H9 (cell line): Measurements from ENCODE around the gene GLRA2. TPM values are rescaled to one million over a fixed set of nuclear protein-coding genes. Genes with fewer than 3 reads are reported as not detected.

Experiments
- DNase-seq: peaks from one replicate; pipeline ENCODE4 v3.0.0-alpha.2; 2017
- H2AFZ ChIP-seq: one replicate; pipeline ENCODE4 v1.6.1; 2013; ENCODE audit warnings: mild to moderate bottlenecking, low read length, control low read depth, moderate library complexity
- H2AK5ac ChIP-seq: 2 replicates; pipeline ENCODE4 v1.6.1; 2013; ENCODE audit warnings: low read length, control low read depth, mixed read lengths; ENCODE audit not compliant: insufficient read length
- H2BK120ac ChIP-seq: one replicate; pipeline ENCODE4 v1.6.1; 2013; ENCODE audit warnings: low read depth, mild to moderate bottlenecking, low read length, control low read depth, inconsistent platforms; ENCODE audit not compliant: poor library complexity, severe bottlenecking
- H2BK12ac ChIP-seq: 2 replicates; pipeline ENCODE4 v1.6.1; 2013; ENCODE audit warnings: low read length, control low read depth, mixed read lengths, low read depth; ENCODE audit not compliant: insufficient read length
- H2BK15ac ChIP-seq: 2 replicates; pipeline ENCODE4 v1.6.1; 2013; ENCODE audit warnings: low read depth, low read length, control low read depth
- H2BK20ac ChIP-seq: one replicate; pipeline ENCODE4 v1.6.1; 2013; ENCODE audit warnings: low read depth, mild to moderate bottlenecking, low read length, control low read depth, inconsistent platforms; ENCODE audit not compliant: poor library complexity, severe bottlenecking
- H2BK5ac ChIP-seq: 2 replicates; pipeline ENCODE4 v1.6.1; 2013; ENCODE audit warnings: low read length, control low read depth, mixed read lengths; ENCODE audit not compliant: insufficient read length
- H3K14ac ChIP-seq: 2 replicates; pipeline ENCODE4 v1.6.1; 2013; ENCODE audit warnings: low read length, control low read depth; ENCODE audit not compliant: insufficient read depth
- H3K18ac ChIP-seq: 2 replicates; pipeline ENCODE4 v1.6.1; 2013; ENCODE audit warnings: low read depth, mild to moderate bottlenecking, mixed read lengths, low read length, control low read depth; ENCODE audit not compliant: insufficient read length
- H3K23ac ChIP-seq: 2 replicates; pipeline ENCODE4 v1.6.1; 2013; ENCODE audit warnings: low read length, control low read depth, mixed read lengths, low read depth; ENCODE audit not compliant: insufficient read length
- H3K23me2 ChIP-seq: 2 replicates; pipeline ENCODE4 v1.6.1; 2013; ENCODE audit warnings: low read depth, mild to moderate bottlenecking, mixed read lengths, low read length, control low read depth; ENCODE audit not compliant: insufficient read length, poor library complexity, severe bottlenecking
- H3K27ac ChIP-seq: 2 replicates; pipeline ENCODE4 v1.5.1; 2013; ENCODE audit warnings: low read length, control low read depth, mixed read lengths, low read depth; ENCODE audit not compliant: insufficient read length
- H3K27me3 ChIP-seq: 2 replicates; pipeline ENCODE4 v1.6.1; 2013; ENCODE audit warnings: low read length, control low read depth, inconsistent platforms; ENCODE audit not compliant: insufficient read depth
- H3K4ac ChIP-seq: 2 replicates; pipeline ENCODE4 v1.6.1; 2013; ENCODE audit warnings: low read depth, mild to moderate bottlenecking, control low read depth, inconsistent platforms, low read length, moderate library complexity
- H3K4me1 ChIP-seq: 2 replicates; pipeline ENCODE4 v1.6.1; 2013; ENCODE audit warnings: low read length, control low read depth, inconsistent platforms; ENCODE audit not compliant: insufficient read depth
- H3K4me2 ChIP-seq: 2 replicates; pipeline ENCODE4 v1.6.1; 2013; ENCODE audit warnings: low read length, control low read depth, mixed read lengths; ENCODE audit not compliant: insufficient read length, insufficient read depth
- H3K56ac ChIP-seq: 2 replicates; pipeline ENCODE4 v1.6.1; 2013; ENCODE audit warnings: low read depth, mild to moderate bottlenecking, mixed read lengths, low read length, control low read depth; ENCODE audit not compliant: insufficient read length
- H3K79me1 ChIP-seq: 2 replicates; pipeline ENCODE4 v1.6.1; 2013; ENCODE audit warnings: low read depth, mild to moderate bottlenecking, moderate library complexity, low read length, control low read depth, inconsistent platforms; ENCODE audit not compliant: insufficient read depth, poor library complexity, severe bottlenecking
- H3K79me2 ChIP-seq: 2 replicates; pipeline ENCODE4 v1.6.1; 2013; ENCODE audit warnings: low read length, control low read depth, inconsistent platforms; ENCODE audit not compliant: insufficient read depth
- H3K9ac ChIP-seq: 2 replicates; pipeline ENCODE4 v1.6.1; 2013; ENCODE audit warnings: low read length, control low read depth, mixed read lengths; ENCODE audit not compliant: insufficient read length; ENCODE audit errors: extremely low read depth
- H3K9me3 ChIP-seq: one replicate; pipeline ENCODE4 v1.6.1; 2013; ENCODE audit warnings: low read depth, low read length, inconsistent platforms; ENCODE audit not compliant: control insufficient read depth
- H3T11ph ChIP-seq: one replicate; pipeline ENCODE4 v1.6.1; 2013; ENCODE audit warnings: mild to moderate bottlenecking, low read length, control low read depth, inconsistent platforms
- H4K20me1 ChIP-seq: one replicate; pipeline ENCODE4 v1.6.1; 2013; ENCODE audit not compliant: control insufficient read depth, insufficient read length, insufficient read depth
- H4K5ac ChIP-seq: 2 replicates; pipeline ENCODE4 v1.6.1; 2013; ENCODE audit warnings: low read depth, mild to moderate bottlenecking, mixed read lengths, low read length, control low read depth; ENCODE audit not compliant: insufficient read length
- H4K8ac ChIP-seq: replicated peaks from 2 replicates; pipeline ENCODE4 v1.6.1; 2013; ENCODE audit warnings: low read length, control low read depth, mixed read lengths, low read depth; ENCODE audit not compliant: insufficient read length
- H4K91ac ChIP-seq: 2 replicates; pipeline ENCODE4 v1.6.1; 2013; ENCODE audit warnings: low read depth, mild to moderate bottlenecking, moderate library complexity, mixed read lengths, low read length, control low read depth; ENCODE audit not compliant: insufficient read length
- H3K27ac Mint-ChIP-seq, 3 experiments: 2 replicates in 2 of 3; 3 replicates in 1 of 3; pipeline ENCODE4 v1.8.0; 2020 to 2021; ENCODE audit warnings: mixed read lengths in 3 of 3, mild to moderate bottlenecking in 1 of 3, moderate library complexity in 1 of 3
- H3K27me3 Mint-ChIP-seq: 2 replicates; pipeline ENCODE4 v1.8.0; 2021; ENCODE audit warnings: low read depth, mild to moderate bottlenecking, moderate library complexity, mixed read lengths
- H3K36me3 Mint-ChIP-seq, 3 experiments: 2 replicates in 2 of 3; 3 replicates in 1 of 3; pipeline ENCODE4 v1.8.0; 2020 to 2021; ENCODE audit warnings: low read depth in 3 of 3, mixed read lengths in 3 of 3; ENCODE audit not compliant: insufficient read depth in 1 of 3
- H3K4me1 Mint-ChIP-seq, 2 experiments: 2 replicates each; pipeline ENCODE4 v1.8.0; 2020; ENCODE audit warnings: mixed read lengths in 2 of 2
- H3K4me3 Mint-ChIP-seq, 2 experiments: 2 replicates in 1 of 2; 3 replicates in 1 of 2; pipeline ENCODE4 v1.8.0; 2020 to 2021; ENCODE audit warnings: mild to moderate bottlenecking in 2 of 2, mixed read lengths in 2 of 2, moderate library complexity in 1 of 2
- H3K9me3 Mint-ChIP-seq, 2 experiments: 2 replicates in 1 of 2; 3 replicates in 1 of 2; pipeline ENCODE4 v1.8.0; 2020; ENCODE audit warnings: mild to moderate bottlenecking in 2 of 2, mixed read lengths in 2 of 2, moderate library complexity in 1 of 2
- WGBS: extraction: QIAGEN DNeasy Blood & Tissue Kit; methylation state at CpG from one replicate; pipeline ENCODE4 v1.1.7; 2013; ENCODE audit warnings: missing lambda C conversion rate, low lambda C conversion rate, mixed read lengths; ENCODE audit not compliant: insufficient read length; ENCODE audit errors: extremely low coverage; 5-methylcytosine and 5-hydroxymethylcytosine counted together
- total RNA-seq: library from RNA; stranded (reverse); gene quantifications from 2 replicates; pipeline ENCODE4 v1.2.1, GENCODE V29; 2021
- TF ChIP-seq, protein P1 (sequence below): fragments of 200-600 bp; sonication (generic); conservative IDR thresholded peaks from 3 replicates; pipeline ENCODE4 v1.8.0; 2021; ENCODE audit warnings: antibody characterized with exemption, mild to moderate bottlenecking

GLRA2 gene
- total RNA-seq, 1 experiment from 2014 or later = not detected

DNA sequence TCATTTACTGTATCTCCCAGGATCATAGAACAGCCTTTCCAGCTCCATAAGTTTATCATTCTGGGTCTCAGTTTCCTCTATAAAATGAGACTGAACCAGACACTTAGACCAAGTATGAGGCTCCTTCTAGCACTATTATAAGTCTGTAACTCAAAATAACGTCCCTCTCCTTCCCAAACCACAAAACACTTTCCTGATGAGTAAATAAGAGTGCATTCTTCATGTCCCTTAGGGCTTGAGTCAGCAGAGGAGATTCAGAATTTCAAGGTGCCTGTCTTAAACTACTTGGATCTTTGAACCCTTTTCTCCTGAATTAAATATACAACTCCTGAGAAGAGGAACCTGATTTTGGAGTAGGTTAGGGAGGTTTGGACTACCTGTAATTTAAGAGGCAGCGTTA lies 62.6 kb downstream of the GLRA2 start:
- no peak overlapping the region for H3K4me2 ChIP-seq
- Mint-ChIP-seq H3K36me3 (peaks cover 0 to 9% (median 0%) of the 10 kb centered on the region in 3 experiments; a peak in 2 of 7 replicates), H3K4me1 (peaks cover 0 to under 1% of the 10 kb centered on the region in 2 experiments; a peak in 2 of 4 replicates), H3K4me3 (no peak overlapping the region), H3K27ac (no peak overlapping the region), H3K27me3 (no peaks in the 10 kb centered on the region; the same call in 1 of the 2 replicates), H3K9me3 (peaks cover 70 to 73% of the 10 kb centered on the region in 2 experiments)
- H3K9me3 ChIP-seq = peaks cover 5% of the 10 kb centered on the region
- no peak overlapping the region for H2AFZ ChIP-seq
- no peak overlapping the region for H3K27ac ChIP-seq
- WGBS = no CpG with 5 or more reads among the region's 2 CpGs
- TF ChIP-seq, protein P1, sequence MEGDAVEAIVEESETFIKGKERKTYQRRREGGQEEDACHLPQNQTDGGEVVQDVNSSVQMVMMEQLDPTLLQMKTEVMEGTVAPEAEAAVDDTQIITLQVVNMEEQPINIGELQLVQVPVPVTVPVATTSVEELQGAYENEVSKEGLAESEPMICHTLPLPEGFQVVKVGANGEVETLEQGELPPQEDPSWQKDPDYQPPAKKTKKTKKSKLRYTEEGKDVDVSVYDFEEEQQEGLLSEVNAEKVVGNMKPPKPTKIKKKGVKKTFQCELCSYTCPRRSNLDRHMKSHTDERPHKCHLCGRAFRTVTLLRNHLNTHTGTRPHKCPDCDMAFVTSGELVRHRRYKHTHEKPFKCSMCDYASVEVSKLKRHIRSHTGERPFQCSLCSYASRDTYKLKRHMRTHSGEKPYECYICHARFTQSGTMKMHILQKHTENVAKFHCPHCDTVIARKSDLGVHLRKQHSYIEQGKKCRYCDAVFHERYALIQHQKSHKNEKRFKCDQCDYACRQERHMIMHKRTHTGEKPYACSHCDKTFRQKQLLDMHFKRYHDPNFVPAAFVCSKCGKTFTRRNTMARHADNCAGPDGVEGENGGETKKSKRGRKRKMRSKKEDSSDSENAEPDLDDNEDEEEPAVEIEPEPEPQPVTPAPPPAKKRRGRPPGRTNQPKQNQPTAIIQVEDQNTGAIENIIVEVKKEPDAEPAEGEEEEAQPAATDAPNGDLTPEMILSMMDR = no peak
- no peaks in the 10 kb centered on the region for H3K27me3 ChIP-seq
- no peak overlapping the region for H4K91ac ChIP-seq
- no peak overlapping the region for H2BK15ac ChIP-seq
- H2BK120ac ChIP-seq = no peak overlapping the region
- no peak overlapping the region for H2BK20ac ChIP-seq
- no peaks in the 10 kb centered on the region for H3K79me2 ChIP-seq
- no peak overlapping the region for H3K4ac ChIP-seq
- H4K8ac ChIP-seq = no peak overlapping the region
- no peak overlapping the region for H3K18ac ChIP-seq
- no peak overlapping the region for H2AK5ac ChIP-seq
- H3K23ac ChIP-seq = no peak overlapping the region
- H3K14ac ChIP-seq = no peak overlapping the region
- no peaks in the 10 kb centered on the region for H4K20me1 ChIP-seq
- no peak overlapping the region for H3K9ac ChIP-seq
- H2BK12ac ChIP-seq = no peak overlapping the region
- no peak for DNase-seq
- H2BK5ac ChIP-seq = no peak overlapping the region
- no peak overlapping the region for H3T11ph ChIP-seq
- no peak overlapping the region for H3K56ac ChIP-seq
- no peaks in the 10 kb centered on the region for H3K4me1 ChIP-seq
- H3K79me1 ChIP-seq = no peaks in the 10 kb centered on the region
- no peak overlapping the region for H4K5ac ChIP-seq
- no peaks in the 10 kb centered on the region for H3K23me2 ChIP-seq
